ENCODE data around the gene GRAP2.

The GRAP2 gene

GRCh38 chr22:39925909-39926679, 25.2 kb downstream of the GRAP2 start:
- FAIRE-seq, result no peak

- no peak for FAIRE-seq
Measured at GRCh38 chr22:39926753-39927152, 25.9 kb downstream of the GRAP2 start.

GRCh38 chr22:39927544-39927943, 26.7 kb downstream of the GRAP2 start:
- FAIRE-seq, result no peak

- FAIRE-seq, result no peak
Measured at GRCh38 chr22:39928536-39929520, 27.9 kb downstream of the GRAP2 start.

GRCh38 chr22:39931251-39931650, 30.4 kb downstream of the GRAP2 start:
- FAIRE-seq, result no peak

GRCh38 chr22:39932166-39932565, 31.3 kb downstream of the GRAP2 start:
- FAIRE-seq, result no peak

- FAIRE-seq, result no peak
Measured at GRCh38 chr22:39932918-39933649, 32.2 kb downstream of the GRAP2 start.

GRCh38 chr22:39933741-39934140, 32.9 kb downstream of the GRAP2 start:
- no peak for FAIRE-seq

- FAIRE-seq, result no peak
Measured at GRCh38 chr22:39935116-39935515, 34.2 kb downstream of the GRAP2 start.

GRCh38 chr22:39935612-39936011, 34.7 kb downstream of the GRAP2 start:
- no peak for FAIRE-seq

- no peak for FAIRE-seq
Measured at GRCh38 chr22:39936523-39937145, 35.8 kb downstream of the GRAP2 start.

- FAIRE-seq, result no peak
Measured at GRCh38 chr22:39937906-39938305, 37.0 kb downstream of the GRAP2 start.

GRCh38 chr22:39938509-39939111, 37.7 kb downstream of the GRAP2 start:
- FAIRE-seq, result no peak

GRCh38 chr22:39939830-39940229, 38.9 kb downstream of the GRAP2 start:
- FAIRE-seq, result no peak

GRCh38 chr22:39940757-39941305, 39.9 kb downstream of the GRAP2 start:
- FAIRE-seq, result no peak

- no peak for FAIRE-seq
Measured at GRCh38 chr22:39941601-39942000, 40.7 kb downstream of the GRAP2 start.

GRCh38 chr22:39942439-39943230, 41.8 kb downstream of the GRAP2 start:
- no peak for FAIRE-seq

- no peak for FAIRE-seq
Measured at GRCh38 chr22:39943337-39943736, 42.5 kb downstream of the GRAP2 start.

GRCh38 chr22:39943953-39944872, 43.3 kb downstream of the GRAP2 start:
- FAIRE-seq, result no peak

GRCh38 chr22:39946126-39946502, 45.2 kb downstream of the GRAP2 start:
- no peak for FAIRE-seq
